ENCODE measurements around the gene PRR5. TPM values are rescaled to one million over a fixed set of nuclear protein-coding genes. Genes with fewer than 3 reads are reported as not detected.

PRR5 gene
- total RNA-seq, 1 experiment from 2014 or later = 26.9 TPM

GRCh38 chr22:44775862-44776261, 73.9 kb downstream of the PRR5 start:
- Histone ChIP-seq H3K36me3 (ENCODE audit: control insufficient read depth in 1 of 2, insufficient read depth in 2 of 2, low read length in 2 of 2) (no peaks in the 10 kb centered on the region), H3K79me2 (ENCODE audit: insufficient read depth, low read length) (peaks cover 88% of the 10 kb centered on the region), H3K9ac (ENCODE audit: low read length) (no peak overlapping the region), H3K4me2 (ENCODE audit: low read length) (no peak overlapping the region), H2AFZ (ENCODE audit: low read depth, low read length, poor library complexity, severe bottlenecking) (no peak overlapping the region), H3K4me1 (ENCODE audit: control insufficient read depth in 1 of 2, insufficient read depth in 2 of 2, low read length in 2 of 2) (no peaks in the 10 kb centered on the region; a peak in 1 of 4 replicates), H3K27me3 (ENCODE audit: insufficient read depth, low read length) (no peaks in the 10 kb centered on the region), H4K20me1 (ENCODE audit: insufficient read depth) (peaks cover 3% of the 10 kb centered on the region; the same call in 1 of the 2 replicates), H3K9me2 (ENCODE audit: insufficient read depth) (no peaks in the 10 kb centered on the region), H3K4me3 (replicated peaks in 1 of 2; ENCODE audit: low read depth in 1 of 2, low read length in 2 of 2) (no peak overlapping the region), H3K27ac (ENCODE audit: low read depth, low read length) (no peak overlapping the region), H3K9me3 (ENCODE audit: control insufficient read depth in 1 of 2, insufficient read depth in 1 of 2, low read depth in 1 of 2, low read length in 2 of 2) (no peaks in the 10 kb centered on the region)
- RAD21 ChIA-PET (ENCODE audit: low non-redundant PET in 1 of 2, low total read pairs in 2 of 2, uncharacterized antibody in 2 of 2, unreplicated experiment in 2 of 2) = no interaction called here
- no TSS peak for BruUV-seq (replicated peaks)
- CTCF ChIA-PET = no interaction called here
- DNase-seq (ENCODE audit: low read depth, low spot score) (no peak), ATAC-seq (no peak)
- POLR2A ChIA-PET = no interaction called here
- intact Hi-C loops (cut with micrococcal nuclease) = no loop called here
- TF ChIP-seq POLR2AphosphoS5 (IDR thresholded peaks at IDR 0.05; ENCODE audit: low read depth, low read length) (no peak), ELF1 (IDR thresholded peaks at IDR 0.05; ENCODE audit: borderline replicate concordance, low read depth) (no peak), ZFX (IDR thresholded peaks at IDR 0.05) (no peak), POLR2A (IDR thresholded peaks at IDR 0.05; ENCODE audit: borderline replicate concordance, extremely low read depth, insufficient read depth, insufficient read length) (no peak), CBX3 (IDR thresholded peaks at IDR 0.05; ENCODE audit: low read depth) (no peak), EGR1 (IDR thresholded peaks at IDR 0.05; ENCODE audit: low read depth) (no peak)

- intact Hi-C loops (cut with micrococcal nuclease) = no loop called here
- DNase-seq (ENCODE audit: low read depth, low spot score) (no peak), ATAC-seq (no peak)
- Histone ChIP-seq H3K4me3 (replicated peaks in 1 of 2; ENCODE audit: low read depth in 1 of 2, low read length in 2 of 2) (no peak overlapping the region), H3K36me3 (ENCODE audit: control insufficient read depth in 1 of 2, insufficient read depth in 2 of 2, low read length in 2 of 2) (no peaks in the 10 kb centered on the region), H3K9me2 (ENCODE audit: insufficient read depth) (no peaks in the 10 kb centered on the region), H2AFZ (ENCODE audit: low read depth, low read length, poor library complexity, severe bottlenecking) (no peak overlapping the region), H4K20me1 (ENCODE audit: insufficient read depth) (peaks cover 3% of the 10 kb centered on the region; the same call in 1 of the 2 replicates), H3K27me3 (ENCODE audit: insufficient read depth, low read length) (no peaks in the 10 kb centered on the region), H3K4me2 (ENCODE audit: low read length) (no peak overlapping the region), H3K27ac (ENCODE audit: low read depth, low read length) (no peak overlapping the region), H3K4me1 (ENCODE audit: control insufficient read depth in 1 of 2, insufficient read depth in 2 of 2, low read length in 2 of 2) (no peaks in the 10 kb centered on the region; a peak in 1 of 4 replicates), H3K9ac (ENCODE audit: low read length) (no peak overlapping the region), H3K79me2 (ENCODE audit: insufficient read depth, low read length) (peaks cover 89% of the 10 kb centered on the region), H3K9me3 (ENCODE audit: control insufficient read depth in 1 of 2, insufficient read depth in 1 of 2, low read depth in 1 of 2, low read length in 2 of 2) (no peaks in the 10 kb centered on the region)
- ChIA-PET RAD21 (ENCODE audit: low non-redundant PET in 1 of 2, low total read pairs in 2 of 2, uncharacterized antibody in 2 of 2, unreplicated experiment in 2 of 2) (no interaction called here), CTCF (no interaction called here), POLR2A (no interaction called here)
- TF ChIP-seq ELF1 (IDR thresholded peaks at IDR 0.05; ENCODE audit: borderline replicate concordance, low read depth) (no peak), RAD21 (IDR thresholded peaks at IDR 0.05; ENCODE audit: low read depth) (no peak), CEBPB (IDR thresholded peaks at IDR 0.05; ENCODE audit: low read depth) (no peak), ZFX (IDR thresholded peaks at IDR 0.05) (no peak), EZH2 (IDR thresholded peaks at IDR 0.05) (no peak), JUND (IDR thresholded peaks at IDR 0.05) (no peak)
- no TSS peak for BruUV-seq (replicated peaks)
Measured at GRCh38 chr22:44776605-44777363, 74.8 kb downstream of the PRR5 start.
